IMR-90 (cell line): Measurements from ENCODE around the gene HS6ST2. TPM values are rescaled to one million over a fixed set of nuclear protein-coding genes. Genes with fewer than 3 reads are reported as not detected.

Experiments
- ATAC-seq: fragments of 200-7000 bp; cut with Tn5 transposase; 2 replicates; pipeline ENCODE4 v1.9.1; 2020; ENCODE audit warnings: low read depth, mild to moderate bottlenecking, moderate library complexity
- BruUV-seq: library from RNA; stranded (reverse); fragments of 400-500 nt; replicated peaks from 2 replicates; lab custom pipeline; 2021; lab: Mats Ljungman, UMichigan
- CTCF ChIA-PET: fragments of 300-600 bp; formaldehyde crosslinking; extraction: SDS; loops from one replicate; lab custom pipeline; 2021; ENCODE audit warnings: antibody characterized with exemption; lab: Yijun Ruan, JAX
- POLR2A ChIA-PET: fragments of 300-600 bp; sonication (Branson Sonifier 250); formaldehyde crosslinking; loops from one replicate; lab custom pipeline; 2022; ENCODE audit warnings: antibody characterized with exemption; ENCODE audit not compliant: unreplicated experiment; lab: Charles Lee
- DNase-seq: peaks from one replicate; pipeline ENCODE4 v3.0.0; 2013
- H2AFZ ChIP-seq: replicated peaks from 2 replicates; pipeline ENCODE3; 2013; ENCODE audit warnings: low read length, mild to moderate bottlenecking; ENCODE audit not compliant: poor library complexity
- H2AK5ac ChIP-seq: 2 replicates; pipeline ENCODE4 v1.6.1; 2013; ENCODE audit warnings: low read depth, low read length, inconsistent platforms
- H2AK9ac ChIP-seq: replicated peaks from 2 replicates; pipeline ENCODE3; 2013; ENCODE audit warnings: mild to moderate bottlenecking, low read depth, low read length, moderate library complexity; ENCODE audit not compliant: poor library complexity
- H2BK120ac ChIP-seq: 2 replicates; pipeline ENCODE4 v1.6.1; 2013; ENCODE audit warnings: low read depth, low read length, inconsistent platforms
- H2BK15ac ChIP-seq: 3 replicates; pipeline ENCODE4 v1.6.1; 2013; ENCODE audit warnings: low read depth, low read length, inconsistent platforms
- H2BK20ac ChIP-seq: 2 replicates; pipeline ENCODE4 v1.6.1; 2013; ENCODE audit warnings: low read depth, mild to moderate bottlenecking, inconsistent platforms, low read length, moderate library complexity
- H2BK5ac ChIP-seq: 2 replicates; pipeline ENCODE4 v1.6.1; 2013; ENCODE audit warnings: mild to moderate bottlenecking, low read depth, low read length, inconsistent platforms; ENCODE audit not compliant: poor library complexity, severe bottlenecking
- H3K14ac ChIP-seq: replicated peaks from 2 replicates; pipeline ENCODE4 v1.6.1; 2013; ENCODE audit warnings: low read depth, low read length, inconsistent platforms
- H3K18ac ChIP-seq: 2 replicates; pipeline ENCODE4 v1.6.1; 2013; ENCODE audit warnings: low read depth, low read length, control low read depth
- H3K23ac ChIP-seq: 2 replicates; pipeline ENCODE4 v1.6.1; 2013; ENCODE audit warnings: low read depth, low read length, inconsistent platforms
- H3K27ac ChIP-seq: 2 replicates; pipeline ENCODE4 v1.5.1; 2013; ENCODE audit warnings: mild to moderate bottlenecking, control low read depth, low read length; ENCODE audit not compliant: insufficient read depth
- H3K27me3 ChIP-seq: 2 replicates; pipeline ENCODE4 v1.6.1; 2013; ENCODE audit warnings: low read length; ENCODE audit not compliant: control insufficient read depth, insufficient read depth
- H3K36me3 ChIP-seq: 2 replicates; pipeline ENCODE4 v1.6.1; 2013; ENCODE audit warnings: low read length, mixed read lengths; ENCODE audit not compliant: control insufficient read depth, insufficient read depth
- H3K4ac ChIP-seq: 2 replicates; pipeline ENCODE4 v1.6.1; 2013; ENCODE audit warnings: low read depth, low read length, inconsistent platforms
- H3K4me1 ChIP-seq: 2 replicates; pipeline ENCODE4 v1.6.1; 2013; ENCODE audit warnings: low read length, mixed read lengths; ENCODE audit not compliant: control insufficient read depth, insufficient read depth
- H3K4me2 ChIP-seq: 2 replicates; pipeline ENCODE4 v1.6.1; 2013; ENCODE audit warnings: low read depth, mild to moderate bottlenecking, control low read depth, low read length, moderate library complexity
- H3K4me3 ChIP-seq: 2 replicates; pipeline ENCODE4 v1.5.1; 2013; ENCODE audit warnings: low read depth, mild to moderate bottlenecking, control low read depth, low read length, moderate library complexity; ENCODE audit not compliant: insufficient read depth
- H3K56ac ChIP-seq: 2 replicates; pipeline ENCODE4 v1.6.1; 2013; ENCODE audit warnings: low read length, inconsistent platforms; ENCODE audit not compliant: insufficient read depth; ENCODE audit errors: extremely low read depth
- H3K79me1 ChIP-seq, 2 experiments: 2 replicates each; pipeline ENCODE4 v1.6.1; 2013; ENCODE audit warnings: low read length in 2 of 2, inconsistent platforms in 1 of 2, low read depth in 1 of 2
- H3K9ac ChIP-seq: 2 replicates; pipeline ENCODE4 v1.6.1; 2013; ENCODE audit warnings: low read depth, low read length, control low read depth
- H3K9me1 ChIP-seq: 2 replicates; pipeline ENCODE4 v1.6.1; 2013; ENCODE audit warnings: low read length, inconsistent platforms; ENCODE audit not compliant: insufficient read depth
- H3K9me3 ChIP-seq: 2 replicates; pipeline ENCODE4 v1.6.1; 2013; ENCODE audit warnings: low read length; ENCODE audit not compliant: control insufficient read depth, insufficient read depth
- H4K20me1 ChIP-seq: 2 replicates; pipeline ENCODE4 v1.6.1; 2013; ENCODE audit warnings: low read length, inconsistent platforms; ENCODE audit not compliant: insufficient read depth
- H4K5ac ChIP-seq: 2 replicates; pipeline ENCODE4 v1.6.1; 2013; ENCODE audit warnings: mild to moderate bottlenecking, low read depth, low read length, control low read depth
- H4K8ac ChIP-seq, 2 experiments: 2 replicates each; pipeline ENCODE4 v1.6.1; 2013; ENCODE audit warnings: low read depth in 2 of 2, low read length in 2 of 2, control low read depth in 1 of 2, inconsistent platforms in 1 of 2
- H4K91ac ChIP-seq: 2 replicates; pipeline ENCODE4 v1.6.1; 2013; ENCODE audit warnings: low read depth, low read length, inconsistent platforms; ENCODE audit not compliant: insufficient read depth
- BHLHE40 ChIP-seq: fragments of 150-350 bp; IDR thresholded peaks from 2 replicates; pipeline ENCODE4 v1.6.1; 2016; ENCODE audit warnings: mild to moderate bottlenecking, low read depth, low read length
- CEBPB ChIP-seq: IDR thresholded peaks from 2 replicates; pipeline ENCODE4 v1.6.1; 2012; ENCODE audit warnings: low read depth, low read length, improper control_type of control experiment
- CHD1 ChIP-seq: IDR thresholded peaks from 2 replicates; pipeline ENCODE4 v1.6.1; 2012; ENCODE audit warnings: low read depth, low read length, improper control_type of control experiment
- FOS ChIP-seq: fragments of 150-350 bp; IDR thresholded peaks from 2 replicates; pipeline ENCODE4 v1.6.1; 2016; ENCODE audit warnings: low read depth, low read length
- MAFK ChIP-seq: IDR thresholded peaks from 2 replicates; pipeline ENCODE4 v1.6.1; 2012; ENCODE audit warnings: low read depth, low read length, improper control_type of control experiment
- MAZ ChIP-seq: IDR thresholded peaks from 2 replicates; pipeline ENCODE4 v1.6.1; 2012; ENCODE audit warnings: low read depth, mild to moderate bottlenecking, low read length, improper control_type of control experiment, moderate library complexity, borderline replicate concordance
- MXI1 ChIP-seq: IDR thresholded peaks from 2 replicates; pipeline ENCODE4 v1.6.1; 2012; ENCODE audit warnings: low read depth, mild to moderate bottlenecking, low read length, moderate library complexity, borderline replicate concordance
- NFE2L2 ChIP-seq: fragments of 150-350 bp; IDR thresholded peaks from 2 replicates; pipeline ENCODE4 v1.6.1; 2016; ENCODE audit warnings: low read depth, mild to moderate bottlenecking, low read length
- POLR2A ChIP-seq: IDR thresholded peaks from 2 replicates; pipeline ENCODE4 v1.6.1; 2012; ENCODE audit warnings: mild to moderate bottlenecking, low read depth, low read length
- RAD21 ChIP-seq: IDR thresholded peaks from 2 replicates; pipeline ENCODE4 v1.6.1; 2012; ENCODE audit warnings: low read length, improper control_type of control experiment
- RCOR1 ChIP-seq: IDR thresholded peaks from 2 replicates; pipeline ENCODE4 v1.6.1; 2012; ENCODE audit warnings: mild to moderate bottlenecking, low read length, improper control_type of control experiment; ENCODE audit not compliant: insufficient replicate concordance
- RFX5 ChIP-seq: IDR thresholded peaks from 2 replicates; pipeline ENCODE4 v1.8.0; 2012; ENCODE audit warnings: low read depth, mild to moderate bottlenecking, low read length, moderate library complexity
- SMC3 ChIP-seq: fragments of 150-350 bp; IDR thresholded peaks from 2 replicates; pipeline ENCODE4 v1.6.1; 2016; ENCODE audit warnings: low read depth, mild to moderate bottlenecking, antibody characterized with exemption, low read length, moderate library complexity
- WGBS, 2 experiments: methylation state at CpG; one replicate each; pipeline versions ENCODE4 v1.1.5 to v1.1.7; 2013; ENCODE audit warnings: missing lambda C conversion rate in 2 of 2; ENCODE audit not compliant: insufficient read length in 1 of 2; ENCODE audit errors: extremely low coverage in 2 of 2; 5-methylcytosine and 5-hydroxymethylcytosine counted together
- dilution Hi-C: fragments of 300-500 bp; cut with HindIII; formaldehyde crosslinking; loops from one replicate; pipeline ENCODE4 v1.14.3; 2018; ENCODE audit warnings: low sequenced_read_pairs; ENCODE audit not compliant: unreplicated experiment
- in situ Hi-C: fragments of 300-500 bp; cut with MboI; formaldehyde crosslinking; loops from 3 replicates; pipeline ENCODE4 v1.14.3; 2019; ENCODE audit warnings: low sequenced_read_pairs, inconsistent platforms, mixed read lengths
- intact Hi-C: fragments of 100-400 bp; cut with micrococcal nuclease; formaldehyde crosslinking; loops from 2 replicates; pipeline ENCODE4 v1.10.0; 2022
- polyA plus RNA-seq, 3 experiments: library from polyadenylated mRNA; depleted of rRNA; stranded (reverse); fragments of >200 nt; gene quantifications; 2 replicates each; pipeline ENCODE4 v1.2.3, GENCODE V29; 2012; ENCODE audit warnings: low replicate concordance in 1 of 3
- total RNA-seq: library from RNA; depleted of rRNA; stranded (reverse); fragments of >200 nt; gene quantifications from 2 replicates; pipeline ENCODE4 v1.2.3, GENCODE V29; 2012
- TF ChIP-seq, protein P1 (sequence below): conservative IDR thresholded peaks from 2 replicates; pipeline ENCODE4 v1.5.1; 2012; ENCODE audit warnings: mild to moderate bottlenecking, low read depth, low read length, improper control_type of control experiment
- TF ChIP-seq, protein P2 (sequence below): fragments of 150-350 bp; IDR thresholded peaks from 2 replicates; pipeline ENCODE4 v1.6.1; 2017; ENCODE audit warnings: mild to moderate bottlenecking, antibody characterized with exemption, low read length, low read depth
- TF ChIP-seq, protein P3 (sequence below): fragments of 150-350 bp; IDR thresholded peaks from 2 replicates; pipeline ENCODE4 v1.6.1; 2016; ENCODE audit warnings: low read depth, mild to moderate bottlenecking, low read length, moderate library complexity, borderline replicate concordance

HS6ST2 gene
- total and polyA plus RNA-seq, 2 of the 4 experiments (the other 2 are of a cell fraction) = not detected

DNA sequence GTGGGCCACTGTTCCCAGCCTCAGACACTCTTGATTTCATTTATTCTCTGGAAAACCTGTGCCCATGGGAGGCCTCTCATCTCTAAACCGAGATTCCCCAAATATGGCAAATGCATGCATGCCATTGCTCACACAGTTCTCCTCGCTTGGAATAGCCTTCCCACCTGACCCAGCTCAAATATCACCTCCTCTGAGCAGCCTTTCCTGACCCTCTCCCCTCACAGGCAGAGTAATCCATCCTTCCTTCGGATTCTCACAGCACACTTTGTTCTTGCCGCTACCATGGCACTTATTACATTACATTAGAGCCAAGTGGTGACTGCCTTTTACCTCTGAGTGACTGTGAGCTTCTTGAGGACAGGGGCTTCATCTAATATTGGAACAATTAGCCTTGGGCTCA, 209.5 kb downstream of the HS6ST2 start:
- Histone ChIP-seq H2AFZ (no peak overlapping the region), H3K9me3 (no peaks in the 10 kb centered on the region), H4K8ac (no peak overlapping the region), H3K14ac (no peak overlapping the region), H4K5ac (no peak overlapping the region), H4K20me1 (no peaks in the 10 kb centered on the region), H3K79me1 (no peaks in the 10 kb centered on the region), H2AK9ac (no peak overlapping the region), H3K23ac (no peak overlapping the region), H3K36me3 (no peaks in the 10 kb centered on the region), H3K4me3 (no peak overlapping the region), H3K4ac (no peak overlapping the region), H3K9ac (no peak overlapping the region), H3K4me1 (no peaks in the 10 kb centered on the region), H2BK5ac (no peak overlapping the region), H3K27ac (no peak overlapping the region), H2BK120ac (no peak overlapping the region), H2BK20ac (no peak overlapping the region), H2BK15ac (no peak overlapping the region), H2AK5ac (no peak overlapping the region), H4K91ac (no peak overlapping the region), H3K27me3 (peaks cover 9% of the 10 kb centered on the region), H3K9me1 (no peaks in the 10 kb centered on the region), H3K56ac (no peak overlapping the region), H3K18ac (no peak overlapping the region), H3K4me2 (no peak overlapping the region)
- POLR2A ChIA-PET = no interaction called here
- no peak for TF ChIP-seq FOS
- TF ChIP-seq MAFK = no peak
- TF ChIP-seq NFE2L2 = no peak
- TF ChIP-seq, protein P1, sequence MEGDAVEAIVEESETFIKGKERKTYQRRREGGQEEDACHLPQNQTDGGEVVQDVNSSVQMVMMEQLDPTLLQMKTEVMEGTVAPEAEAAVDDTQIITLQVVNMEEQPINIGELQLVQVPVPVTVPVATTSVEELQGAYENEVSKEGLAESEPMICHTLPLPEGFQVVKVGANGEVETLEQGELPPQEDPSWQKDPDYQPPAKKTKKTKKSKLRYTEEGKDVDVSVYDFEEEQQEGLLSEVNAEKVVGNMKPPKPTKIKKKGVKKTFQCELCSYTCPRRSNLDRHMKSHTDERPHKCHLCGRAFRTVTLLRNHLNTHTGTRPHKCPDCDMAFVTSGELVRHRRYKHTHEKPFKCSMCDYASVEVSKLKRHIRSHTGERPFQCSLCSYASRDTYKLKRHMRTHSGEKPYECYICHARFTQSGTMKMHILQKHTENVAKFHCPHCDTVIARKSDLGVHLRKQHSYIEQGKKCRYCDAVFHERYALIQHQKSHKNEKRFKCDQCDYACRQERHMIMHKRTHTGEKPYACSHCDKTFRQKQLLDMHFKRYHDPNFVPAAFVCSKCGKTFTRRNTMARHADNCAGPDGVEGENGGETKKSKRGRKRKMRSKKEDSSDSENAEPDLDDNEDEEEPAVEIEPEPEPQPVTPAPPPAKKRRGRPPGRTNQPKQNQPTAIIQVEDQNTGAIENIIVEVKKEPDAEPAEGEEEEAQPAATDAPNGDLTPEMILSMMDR = no peak
- TF ChIP-seq CEBPB = no peak
- TF ChIP-seq MXI1 = no peak
- no peak for TF ChIP-seq CHD1
- TF ChIP-seq, protein P2, sequence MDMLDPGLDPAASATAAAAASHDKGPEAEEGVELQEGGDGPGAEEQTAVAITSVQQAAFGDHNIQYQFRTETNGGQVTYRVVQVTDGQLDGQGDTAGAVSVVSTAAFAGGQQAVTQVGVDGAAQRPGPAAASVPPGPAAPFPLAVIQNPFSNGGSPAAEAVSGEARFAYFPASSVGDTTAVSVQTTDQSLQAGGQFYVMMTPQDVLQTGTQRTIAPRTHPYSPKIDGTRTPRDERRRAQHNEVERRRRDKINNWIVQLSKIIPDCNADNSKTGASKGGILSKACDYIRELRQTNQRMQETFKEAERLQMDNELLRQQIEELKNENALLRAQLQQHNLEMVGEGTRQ = no peak
- no peak for TF ChIP-seq RAD21
- no peak for TF ChIP-seq POLR2A
- TF ChIP-seq SMC3 = no peak
- TF ChIP-seq, protein P3, sequence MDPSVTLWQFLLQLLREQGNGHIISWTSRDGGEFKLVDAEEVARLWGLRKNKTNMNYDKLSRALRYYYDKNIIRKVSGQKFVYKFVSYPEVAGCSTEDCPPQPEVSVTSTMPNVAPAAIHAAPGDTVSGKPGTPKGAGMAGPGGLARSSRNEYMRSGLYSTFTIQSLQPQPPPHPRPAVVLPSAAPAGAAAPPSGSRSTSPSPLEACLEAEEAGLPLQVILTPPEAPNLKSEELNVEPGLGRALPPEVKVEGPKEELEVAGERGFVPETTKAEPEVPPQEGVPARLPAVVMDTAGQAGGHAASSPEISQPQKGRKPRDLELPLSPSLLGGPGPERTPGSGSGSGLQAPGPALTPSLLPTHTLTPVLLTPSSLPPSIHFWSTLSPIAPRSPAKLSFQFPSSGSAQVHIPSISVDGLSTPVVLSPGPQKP = no peak
- no peak for TF ChIP-seq RCOR1
- no peak for TF ChIP-seq BHLHE40
- TF ChIP-seq MAZ = no peak
- TF ChIP-seq RFX5 = no peak
- intact Hi-C loops = no loop called here
- dilution Hi-C loops = no loop called here
- CTCF ChIA-PET = no interaction called here
- 7% methylated on average over 2 of the region's 4 CpGs; no CpG with 5 or more reads in 1 of the 2 experiments for WGBS, 2 experiments
- in situ Hi-C loops = no loop called here
- ATAC-seq = no peak
- no TSS peak for BruUV-seq
- DNase-seq = no peak
